Body of pancreas (tissue), 4 donors: Measurements from ENCODE around the gene RIC1. TPM values are rescaled to one million over a fixed set of nuclear protein-coding genes. Genes with fewer than 3 reads are reported as not detected.
"Not testable (repeated sequence)": the region's sequence is repeated elsewhere in the genome, so short reads cannot be mapped to it uniquely, and the experiment has no call there.

Experiments used
- ATAC-seq: fragments of 150-250 bp; one replicate; pipeline ENCODE4 v1.9.1; 2016
- DNase-seq, 4 donors: peaks; one replicate each; pipeline ENCODE4 v3.0.0-alpha.2; 2019
- H3K27ac ChIP-seq, 4 donors: fragments of 200-600 bp; sonication (generic); 1 replicate in 3 of 4; 2 replicates in 1 of 4; pipeline versions ENCODE4 v1.5.1 to v1.6.1; 2016 to 2019; ENCODE audit warnings: mild to moderate bottlenecking in 1 of 4, mixed read lengths in 1 of 4, moderate library complexity in 1 of 4
- H3K27me3 ChIP-seq, 2 donors: fragments of 200-600 bp; sonication (generic); one replicate each; pipeline ENCODE4 v1.6.0; 2016; ENCODE audit warnings: mild to moderate bottlenecking in 1 of 2
- H3K36me3 ChIP-seq, 2 donors: fragments of 200-600 bp; sonication (generic); replicated peaks in 1 of 2; 2 replicates each; pipeline ENCODE4 v1.5.1; 2016; ENCODE audit warnings: low read depth in 2 of 2; ENCODE audit not compliant: insufficient read depth in 1 of 2
- H3K4me1 ChIP-seq: fragments of 200-600 bp; sonication (generic); one replicate; pipeline ENCODE4 v1.6.0; 2016
- H3K4me3 ChIP-seq, 2 donors: fragments of 200-600 bp; sonication (generic); 1 replicate in 1 of 2; 2 replicates in 1 of 2; pipeline ENCODE4 v1.5.1; 2016 to 2019
- H3K9me3 ChIP-seq, 3 donors: fragments of 200-600 bp; sonication (generic); 1 replicate in 2 of 3; 2 replicates in 1 of 3; pipeline ENCODE4 v1.5.1; 2016
- CTCF ChIP-seq, 7 experiments: fragments of 450-650 bp in 4 of 7; fragments of 200-600 bp in 3 of 7; sonication (generic) in 3 of 7; IDR thresholded peaks; one replicate each; pipeline ENCODE4 v1.5.1; 2016 to 2019; ENCODE audit warnings: antibody characterized with exemption in 7 of 7
- POLR2A ChIP-seq, 3 donors: fragments of 450-650 bp; IDR thresholded peaks; one replicate each; pipeline ENCODE4 v1.6.1; 2016; ENCODE audit warnings: antibody characterized with exemption in 3 of 3, mild to moderate bottlenecking in 2 of 3
- WGBS, 2 donors: methylation state at CpG; one replicate each; pipeline ENCODE4 v1.1.5; 2017; 5-methylcytosine and 5-hydroxymethylcytosine counted together
- intact Hi-C: fragments of 100-400 bp; cut with DNase I; formaldehyde crosslinking; loops from one replicate; pipeline ENCODE4 v1.15.1; 2023
- total RNA-seq, 2 donors: library from RNA; depleted of rRNA; stranded (reverse); fragments of >200 nt; gene quantifications; one replicate each; pipeline ENCODE4 v1.1.0, GENCODE V29; 2016

Gene RIC1
- total RNA-seq, 2 donors from 2014 or later = 22.4 to 23.1 TPM

GRCh38 chr9:5715548-5716127, 86.7 kb downstream of the RIC1 start:
- H3K27ac ChIP-seq = no peak overlapping the region
- TF ChIP-seq CTCF (IDR thresholded peaks at IDR 0.05) = no peak
- TF ChIP-seq POLR2A (IDR thresholded peaks at IDR 0.05) = no peak
- no peak overlapping the region for H3K4me3 ChIP-seq
- no peak for ATAC-seq
- no peaks in the 10 kb centered on the region for H3K9me3 ChIP-seq
- 92 to 95% methylated on average over 5 of the region's 5 CpGs for WGBS, 2 donors
- no peaks in the 10 kb centered on the region for H3K27me3 ChIP-seq
- intact Hi-C loops = no loop called here
- no peaks in the 10 kb centered on the region for H3K4me1 ChIP-seq
- no peak for DNase-seq
- no peaks in the 10 kb centered on the region for H3K36me3 ChIP-seq

GRCh38 chr9:5717434-5717833, 88.5 kb downstream of the RIC1 start:
- intact Hi-C loops, DNase-seq, H3K9me3 ChIP-seq, H3K4me1 ChIP-seq, H3K27ac ChIP-seq, ATAC-seq, H3K4me3 ChIP-seq, H3K36me3 ChIP-seq, H3K27me3 ChIP-seq: not testable (repeated sequence)
- 94 to 96% methylated on average over 10 of the region's 10 CpGs for WGBS, 2 donors

- Histone ChIP-seq H3K36me3 (peaks cover 0 to 2% of the 10 kb centered on the region in 2 donors), H3K9me3 (no peaks in the 10 kb centered on the region), H3K4me1 (no peaks in the 10 kb centered on the region), H3K4me3 (no peak overlapping the region), H3K27ac (no peak overlapping the region), H3K27me3 (no peaks in the 10 kb centered on the region)
- ATAC-seq (no peak), DNase-seq (no peak)
- intact Hi-C loops = no loop called here
- TF ChIP-seq POLR2A (IDR thresholded peaks at IDR 0.05) = no peak
- no peak for TF ChIP-seq CTCF (IDR thresholded peaks at IDR 0.05)
These were observed 89.6 kb downstream of the RIC1 start for GRCh38 chr9:5718296-5719032.

- Histone ChIP-seq H3K9me3 (no peaks in the 10 kb centered on the region), H3K27ac (no peak overlapping the region), H3K36me3 (peaks cover 0 to 2% of the 10 kb centered on the region in 2 donors), H3K4me1 (no peaks in the 10 kb centered on the region), H3K27me3 (no peaks in the 10 kb centered on the region), H3K4me3 (no peak overlapping the region)
- DNase-seq (no peak), ATAC-seq (no peak)
- 59 to 68% methylated on average over 3 of the region's 3 CpGs for WGBS, 2 donors
- no peak for TF ChIP-seq CTCF (IDR thresholded peaks at IDR 0.05)
- TF ChIP-seq POLR2A (IDR thresholded peaks at IDR 0.05) = no peak
- intact Hi-C loops = no loop called here
These were observed 90.4 kb downstream of the RIC1 start for GRCh38 chr9:5719100-5719926.

GRCh38 chr9:5720151-5720550, 91.2 kb downstream of the RIC1 start:
- no peak for DNase-seq
- intact Hi-C loops = no loop called here
- 92 to 97% methylated on average over 1 of the region's 1 CpG for WGBS, 2 donors

More at GRCh38 chr9:5720151-5720550, 91.2 kb downstream of the RIC1 start:
- H3K4me3 ChIP-seq = no peak overlapping the region
- H3K27ac ChIP-seq = no peak overlapping the region
- H3K4me1 ChIP-seq = no peaks in the 10 kb centered on the region
- peaks cover 0 to 2% of the 10 kb centered on the region in 2 donors for H3K36me3 ChIP-seq
- TF ChIP-seq CTCF (IDR thresholded peaks at IDR 0.05) = no peak
- TF ChIP-seq POLR2A (IDR thresholded peaks at IDR 0.05) = no peak
- H3K9me3 ChIP-seq = no peaks in the 10 kb centered on the region
- H3K27me3 ChIP-seq = no peaks in the 10 kb centered on the region
- no peak for ATAC-seq
